ENCODE measurements around the gene CHPF. TPM values are rescaled to one million over a fixed set of nuclear protein-coding genes. Genes with fewer than 3 reads are reported as not detected.

Gene CHPF, protein sequence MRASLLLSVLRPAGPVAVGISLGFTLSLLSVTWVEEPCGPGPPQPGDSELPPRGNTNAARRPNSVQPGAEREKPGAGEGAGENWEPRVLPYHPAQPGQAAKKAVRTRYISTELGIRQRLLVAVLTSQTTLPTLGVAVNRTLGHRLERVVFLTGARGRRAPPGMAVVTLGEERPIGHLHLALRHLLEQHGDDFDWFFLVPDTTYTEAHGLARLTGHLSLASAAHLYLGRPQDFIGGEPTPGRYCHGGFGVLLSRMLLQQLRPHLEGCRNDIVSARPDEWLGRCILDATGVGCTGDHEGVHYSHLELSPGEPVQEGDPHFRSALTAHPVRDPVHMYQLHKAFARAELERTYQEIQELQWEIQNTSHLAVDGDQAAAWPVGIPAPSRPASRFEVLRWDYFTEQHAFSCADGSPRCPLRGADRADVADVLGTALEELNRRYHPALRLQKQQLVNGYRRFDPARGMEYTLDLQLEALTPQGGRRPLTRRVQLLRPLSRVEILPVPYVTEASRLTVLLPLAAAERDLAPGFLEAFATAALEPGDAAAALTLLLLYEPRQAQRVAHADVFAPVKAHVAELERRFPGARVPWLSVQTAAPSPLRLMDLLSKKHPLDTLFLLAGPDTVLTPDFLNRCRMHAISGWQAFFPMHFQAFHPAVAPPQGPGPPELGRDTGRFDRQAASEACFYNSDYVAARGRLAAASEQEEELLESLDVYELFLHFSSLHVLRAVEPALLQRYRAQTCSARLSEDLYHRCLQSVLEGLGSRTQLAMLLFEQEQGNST
- total RNA-seq (0.24 and 0.30 TPM in 2 replicates), polyA plus RNA-seq (0.32 and 0.72 TPM in 2 replicates), polyA minus RNA-seq (0.24 and 0.36 TPM in 2 replicates), Bru-seq, nascent RNA (not detected), BruChase-seq, experiment 1, labeled RNA remaining after a 6-hour chase (percentile 17 among the genes with signal in this experiment), BruChase-seq, experiment 2, labeled RNA remaining after a 2-hour chase (not detected)
- 0.21 and 0.25 TPM in 2 replicates for polyA plus RNA-seq (2011; cell fraction: cytosol; rRNA removed)
- 0.10 and 0.16 TPM in 2 replicates for polyA plus RNA-seq (2011; cell fraction: nucleus; rRNA removed)
- 0.46 and 2.0 TPM in 2 replicates for polyA plus RNA-seq (2012)
- polyA minus RNA-seq (2011; cell fraction: cytosol; rRNA and poly(A)+ RNA removed), result 27.1 TPM
- polyA minus RNA-seq (2011; cell fraction: nucleus; rRNA and poly(A)+ RNA removed), result 0.24 TPM in 1 of 2 replicates, not detected in the other
- long read RNA-seq, partial matches to known transcripts, result 0 of 3 reads
- long read RNA-seq, other reads (novel, unspliced or antisense), result 0 of 3 reads

DNA sequence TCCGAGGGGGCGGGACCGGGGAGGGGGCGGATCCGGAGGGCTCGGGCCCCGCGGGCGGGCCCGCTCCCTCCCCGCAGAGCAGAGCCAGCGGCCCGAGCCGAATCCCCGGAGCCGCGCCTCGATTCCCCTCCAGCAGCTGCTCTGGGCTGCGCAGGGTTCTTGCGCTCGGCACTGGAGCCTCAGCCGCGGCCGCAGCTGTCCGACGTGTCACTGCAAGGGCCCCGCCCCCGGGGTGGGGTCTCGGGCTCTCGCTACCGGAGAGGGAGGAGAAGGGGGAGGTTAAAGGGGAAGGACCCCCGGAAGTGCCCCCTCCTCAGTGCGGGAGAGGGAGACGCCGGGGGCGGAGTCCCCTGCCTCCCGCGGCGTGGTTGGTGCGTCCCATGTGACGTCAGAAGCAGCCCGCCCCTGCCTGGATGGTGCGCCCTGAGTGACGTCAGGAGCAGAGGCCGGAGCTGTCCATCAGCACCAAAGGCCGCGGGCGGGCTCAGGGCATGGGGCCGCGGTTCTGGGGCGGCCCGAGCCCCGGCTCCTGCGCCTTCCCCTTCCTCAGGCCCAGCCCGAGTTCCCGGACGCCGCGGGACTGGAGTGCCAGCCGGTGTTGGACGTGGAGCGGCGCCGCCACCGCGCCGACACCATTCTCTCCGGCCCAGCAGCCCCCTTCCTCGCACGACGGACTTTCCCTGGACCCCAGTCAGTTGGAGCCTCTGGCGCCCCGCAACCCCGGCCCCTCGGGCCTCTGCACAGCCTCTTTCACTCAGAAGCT is at the start of gene CHPF, which contains the start of gene TMEM198:
Gene CHPF (minus strand): TSS at position 214 of the 763 bp plus-strand sequence. CDS start 271 bp downstream, outside the sequence.
Gene TMEM198 (plus strand): TSS at position 433 of the 763 bp plus-strand sequence. CDS start 700 bp downstream, outside the sequence.
- POLR2A ChIA-PET, result no interaction called here
- H3K79me2 ChIP-seq (ENCODE audit: control insufficient read depth, insufficient read depth, low read length), result no peaks in the 10 kb centered on the region
- dilution Hi-C loops (cut with MboI; ENCODE audit: extremely low pct_ligation_motif_present, low sequenced_read_pairs) (no loop called here), intact Hi-C loops (cut with micrococcal nuclease) (loop anchor here (1.0 kb wide), 3 partner anchors 45 to 156 kb away; partner anchors contain the start of genes DNPEP, GMPPA and STK11IP)
- H3K4me2 ChIP-seq (ENCODE audit: insufficient read depth, low read length), result peak within 1 kb of the TSS; percentile 49
- peaks cover 7% of the 10 kb centered on the region for H3K4me1 ChIP-seq (ENCODE audit: control insufficient read depth, extremely low read depth, insufficient read depth, low read length)
- peak; percentile 79 for FAIRE-seq
- DNase-seq (ENCODE audit: low read depth, low spot score), result peak; percentile 86
- H3K27ac ChIP-seq (ENCODE audit: insufficient read depth, low read depth, low read length), result no peak within 1 kb of the TSS
- no peak within 1 kb of the TSS for H3K9ac ChIP-seq (replicated peaks; ENCODE audit: extremely low read depth, insufficient read depth, low read length)
- H3K9me3 ChIP-seq (replicated peaks; ENCODE audit: control insufficient read depth, insufficient read depth, low read length), result no peaks in the 10 kb centered on the region
- no TSS peak for BruUV-seq (replicated peaks)
- CTCF ChIA-PET, result interaction anchor here (0.9 to 4.5 kb wide), 13 partner anchors 9 to 146 kb away, joined by 3 to 25 read pairs (median 5); partner anchors contain the start of genes GMPPA, INHA and OBSL1
- H3K9me1 ChIP-seq (replicated peaks; ENCODE audit: control insufficient read depth, extremely low read depth, insufficient read depth, low read length), result no peaks in the 10 kb centered on the region
- peak within 1 kb of the TSS; percentile 29 to 37 (median 29) for H3K4me3 ChIP-seq (replicated peaks in 1 of 3; ENCODE audit: insufficient read depth in 1 of 3, low read depth in 1 of 3, low read length in 3 of 3)
- H4K20me1 ChIP-seq (replicated peaks; ENCODE audit: control insufficient read depth, extremely low read depth, insufficient read depth, low read length), result no peaks in the 10 kb centered on the region
- no peaks in the 10 kb centered on the region for H3K36me3 ChIP-seq (ENCODE audit: control insufficient read depth in 2 of 2, extremely low read depth in 1 of 2, insufficient read depth in 2 of 2, low read length in 2 of 2)
- TF ChIP-seq FOS (IDR thresholded peaks at IDR 0.05; ENCODE audit: borderline replicate concordance, insufficient read depth, low read length) (no peak), POLR2A (IDR thresholded peaks at IDR 0.05; ENCODE audit: low read depth, low read length) (no peak), JUN (IDR thresholded peaks at IDR 0.05; ENCODE audit: borderline replicate concordance, insufficient read depth, insufficient read length, low read depth) (no peak), EZH2 (IDR thresholded peaks at IDR 0.05; ENCODE audit: borderline replicate concordance, low read depth, low read length, severe bottlenecking) (no peak), POLR2AphosphoS5 (IDR thresholded peaks at IDR 0.05; ENCODE audit: insufficient read depth, low read depth, low read length) (no peak), MYC (IDR thresholded peaks at IDR 0.05; ENCODE audit: low read depth, low read length) (no peak), GATA2 (IDR thresholded peaks at IDR 0.05; ENCODE audit: insufficient read depth, insufficient read length, low read depth, low read length) (no peak)
- TF ChIP-seq, protein P1, sequence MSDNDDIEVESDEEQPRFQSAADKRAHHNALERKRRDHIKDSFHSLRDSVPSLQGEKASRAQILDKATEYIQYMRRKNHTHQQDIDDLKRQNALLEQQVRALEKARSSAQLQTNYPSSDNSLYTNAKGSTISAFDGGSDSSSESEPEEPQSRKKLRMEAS (IDR thresholded peaks at IDR 0.05; ENCODE audit: insufficient read depth, insufficient read length), result no peak
- TF ChIP-seq, protein P2, sequence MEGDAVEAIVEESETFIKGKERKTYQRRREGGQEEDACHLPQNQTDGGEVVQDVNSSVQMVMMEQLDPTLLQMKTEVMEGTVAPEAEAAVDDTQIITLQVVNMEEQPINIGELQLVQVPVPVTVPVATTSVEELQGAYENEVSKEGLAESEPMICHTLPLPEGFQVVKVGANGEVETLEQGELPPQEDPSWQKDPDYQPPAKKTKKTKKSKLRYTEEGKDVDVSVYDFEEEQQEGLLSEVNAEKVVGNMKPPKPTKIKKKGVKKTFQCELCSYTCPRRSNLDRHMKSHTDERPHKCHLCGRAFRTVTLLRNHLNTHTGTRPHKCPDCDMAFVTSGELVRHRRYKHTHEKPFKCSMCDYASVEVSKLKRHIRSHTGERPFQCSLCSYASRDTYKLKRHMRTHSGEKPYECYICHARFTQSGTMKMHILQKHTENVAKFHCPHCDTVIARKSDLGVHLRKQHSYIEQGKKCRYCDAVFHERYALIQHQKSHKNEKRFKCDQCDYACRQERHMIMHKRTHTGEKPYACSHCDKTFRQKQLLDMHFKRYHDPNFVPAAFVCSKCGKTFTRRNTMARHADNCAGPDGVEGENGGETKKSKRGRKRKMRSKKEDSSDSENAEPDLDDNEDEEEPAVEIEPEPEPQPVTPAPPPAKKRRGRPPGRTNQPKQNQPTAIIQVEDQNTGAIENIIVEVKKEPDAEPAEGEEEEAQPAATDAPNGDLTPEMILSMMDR (IDR thresholded peaks at IDR 0.05; ENCODE audit: extremely low read depth in 1 of 2, insufficient read depth in 1 of 2, low read depth in 1 of 2, low read length in 2 of 2), result no peak
- H2AFZ ChIP-seq (ENCODE audit: low read depth, low read length), result peak within 1 kb of the TSS; percentile 41
- H3K27me3 ChIP-seq (ENCODE audit: control insufficient read depth in 2 of 2, insufficient read depth in 2 of 2, low read length in 2 of 2), result peaks cover 18 to 23% of the 10 kb centered on the region in 2 experiments
